ENCODE measurements around the gene NAA50. TPM values are rescaled to one million over a fixed set of nuclear protein-coding genes. Genes with fewer than 3 reads are reported as not detected.

The NAA50 gene
- total and polyA plus RNA-seq, 9 donors, result 41.1 to 114 (median 89.7) TPM

GRCh38 chr3:113690482-113690881 is 55.6 kb downstream of the NAA50 start:
- intact Hi-C loops (cut with DNase I), result no loop called here

GRCh38 chr3:113685956-113686721 is 59.9 kb downstream of the NAA50 start:
- no peak for DNase-seq
- 33 to 64% (median 64%) methylated on average over 2 of the region's 2 CpGs for WGBS, 3 donors
- no peaks in the 10 kb centered on the region for H3K36me3 ChIP-seq
- TF ChIP-seq EP300 (IDR thresholded peaks at IDR 0.05) (no peak), CTCF (IDR thresholded peaks at IDR 0.05) (no peak)
- H3K4me1 ChIP-seq (ENCODE audit: insufficient read depth), result no peaks in the 10 kb centered on the region
- H3K4me3 ChIP-seq, result no peak overlapping the region
- intact Hi-C loops (cut with DNase I), result no loop called here
- no peaks in the 10 kb centered on the region for H3K27me3 ChIP-seq
- H3K9me3 ChIP-seq, result peaks cover 0 to 2% of the 10 kb centered on the region in 2 donors
- H3K27ac ChIP-seq, result no peak overlapping the region

More at GRCh38 chr3:113690482-113690881, 55.6 kb downstream of the NAA50 start:
- no peaks in the 10 kb centered on the region for H3K27me3 ChIP-seq
- no peak for DNase-seq
- no peak for TF ChIP-seq EP300 (IDR thresholded peaks at IDR 0.05)
- TF ChIP-seq POLR2A (IDR thresholded peaks at IDR 0.05), result no peak
- TF ChIP-seq CTCF (IDR thresholded peaks at IDR 0.05), result no peak
- WGBS, 3 donors, result 97 to 98% (median 98%) methylated on average over 3 of the region's 3 CpGs
- no peak overlapping the region for H3K4me3 ChIP-seq
- no peaks in the 10 kb centered on the region for H3K36me3 ChIP-seq
- H3K9me3 ChIP-seq, result no peaks in the 10 kb centered on the region
- peaks cover 2% of the 10 kb centered on the region for H3K4me1 ChIP-seq (ENCODE audit: insufficient read depth)
- H3K27ac ChIP-seq, result no peak overlapping the region

- no peak overlapping the region for H3K27ac ChIP-seq
- no peaks in the 10 kb centered on the region for H3K36me3 ChIP-seq
- no peak overlapping the region for H3K4me3 ChIP-seq
- no peaks in the 10 kb centered on the region for H3K4me1 ChIP-seq (ENCODE audit: insufficient read depth)
- intact Hi-C loops (cut with DNase I), result no loop called here
- DNase-seq, result no peak
- 91 to 95% (median 93%) methylated on average over 5 of the region's 5 CpGs for WGBS, 3 donors
- peaks cover 0 to 2% of the 10 kb centered on the region in 2 donors for H3K9me3 ChIP-seq
- no peaks in the 10 kb centered on the region for H3K27me3 ChIP-seq
- no peak for TF ChIP-seq CTCF (IDR thresholded peaks at IDR 0.05)
- TF ChIP-seq POLR2A (IDR thresholded peaks at IDR 0.05), result no peak
These were observed 60.9 kb downstream of the NAA50 start for GRCh38 chr3:113685124-113685523.

- WGBS, 3 donors, result 93 to 96% (median 93%) methylated on average over 3 of the region's 3 CpGs
- Histone ChIP-seq H3K27ac (no peak overlapping the region), H3K9me3 (peaks cover 0 to 2% of the 10 kb centered on the region in 2 donors), H3K4me3 (no peak overlapping the region), H3K4me1 (ENCODE audit: insufficient read depth) (no peaks in the 10 kb centered on the region), H3K36me3 (no peaks in the 10 kb centered on the region), H3K27me3 (no peaks in the 10 kb centered on the region)
- DNase-seq, result no peak
- no peak for TF ChIP-seq POLR2A (IDR thresholded peaks at IDR 0.05)
- TF ChIP-seq EP300 (IDR thresholded peaks at IDR 0.05), result no peak
- TF ChIP-seq CTCF (IDR thresholded peaks at IDR 0.05), result no peak
- intact Hi-C loops (cut with DNase I), result no loop called here
These were observed 61.7 kb downstream of the NAA50 start for GRCh38 chr3:113684271-113684819.

All from ovary (tissue), 9 donors.